ENCODE measurements around the gene LRRC75B. TPM values are rescaled to one million over a fixed set of nuclear protein-coding genes. Genes with fewer than 3 reads are reported as not detected.

LRRC75B gene
- total and polyA plus RNA-seq, 2 of the 13 experiments (the other 11 are each of a cell fraction or from before 2014, with no cell fraction given) = 11.8 to 34.8 TPM

- TF ChIP-seq GPBP1L1 (CRISPR knock-in tag; IDR thresholded peaks at IDR 0.05) (no peak), ZFP1 (CRISPR knock-in tag; IDR thresholded peaks at IDR 0.05) (no peak), ZNF331 (CRISPR knock-in tag; IDR thresholded peaks at IDR 0.05) (peak; percentile 86), DZIP1 (CRISPR knock-in tag; IDR thresholded peaks at IDR 0.05) (0 out of 2 replicates have a peak, but pooled peaks have one; percentile 15), REL (CRISPR knock-in tag; conservative IDR thresholded peaks at IDR 0.05) (0 out of 2 replicates have a peak, but pooled peaks have one; percentile 65), CSRNP2 (CRISPR knock-in tag; conservative IDR thresholded peaks at IDR 0.05; ENCODE audit: low read depth) (0 out of 2 replicates have a peak, but pooled peaks have one; percentile 58), ZNF788 (CRISPR knock-in tag; IDR thresholded peaks at IDR 0.05; ENCODE audit: borderline replicate concordance) (peak; percentile 68; the same call in 1 of the 2 replicates), ZSCAN5A (CRISPR knock-in tag; IDR thresholded peaks at IDR 0.05; ENCODE audit: borderline replicate concordance) (0 out of 2 replicates have a peak, but pooled peaks have one; percentile 41), RBFOX2 (IDR thresholded peaks at IDR 0.05; ENCODE audit: low read depth, low read length) (peak; percentile 93), PAX8 (CRISPR knock-in tag; IDR thresholded peaks at IDR 0.05; ENCODE audit: borderline replicate concordance) (no peak), BCLAF1 (IDR thresholded peaks at IDR 0.05) (no peak), TFDP1 (CRISPR knock-in tag; IDR thresholded peaks at IDR 0.05; ENCODE audit: borderline replicate concordance) (peak; percentile 75; the same call in 1 of the 2 replicates), ZMYM4 (CRISPR knock-in tag; IDR thresholded peaks at IDR 0.05) (peak; percentile 47; the same call in 1 of the 2 replicates), FOXK1 (CRISPR knock-in tag; IDR thresholded peaks at IDR 0.05; ENCODE audit: borderline replicate concordance, low read depth) (no peak), E2F1 (CRISPR knock-in tag; IDR thresholded peaks at IDR 0.05) (0 out of 2 replicates have a peak, but pooled peaks have one; percentile 26)
Measured at GRCh38 chr22:24592851-24593558, at the start of gene LRRC75B (continued).

Data from HepG2 (cell line).